ENCODE measurements around the gene CPN2. TPM values are rescaled to one million over a fixed set of nuclear protein-coding genes. Genes with fewer than 3 reads are reported as not detected.

CPN2 gene
- total RNA-seq, 2 donors from 2014 or later: 1.3 TPM; not detected in 1

DNA sequence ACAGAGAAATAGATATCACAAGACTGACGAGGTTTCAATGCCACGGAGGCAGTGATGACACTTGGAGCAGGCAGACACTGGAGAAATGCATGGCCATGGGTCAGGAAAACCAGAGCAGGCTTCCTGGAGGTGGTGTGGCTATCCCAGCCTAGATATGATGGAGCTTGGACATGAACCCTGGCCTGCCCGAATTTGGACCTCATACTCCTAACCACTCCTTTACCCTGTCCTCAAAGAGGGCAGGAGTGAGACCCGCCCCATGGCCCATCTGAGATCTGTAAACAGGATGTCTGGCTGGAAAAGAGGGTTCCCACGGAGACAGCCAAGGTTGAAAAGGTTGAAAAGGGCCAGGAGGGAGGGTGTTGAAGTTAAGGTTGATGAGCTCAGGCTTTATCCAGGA, 31.0 kb downstream of the CPN2 start:
- Histone ChIP-seq H3K27ac (no peak overlapping the region), H3K27me3 (replicated peaks; ENCODE audit: insufficient read depth) (no peaks in the 10 kb centered on the region), H3K36me3 (no peaks in the 10 kb centered on the region), H3K9me3 (no peaks in the 10 kb centered on the region), H3K4me3 (no peak overlapping the region), H3K4me1 (replicated peaks) (no peaks in the 10 kb centered on the region)
- TF ChIP-seq, protein P1, sequence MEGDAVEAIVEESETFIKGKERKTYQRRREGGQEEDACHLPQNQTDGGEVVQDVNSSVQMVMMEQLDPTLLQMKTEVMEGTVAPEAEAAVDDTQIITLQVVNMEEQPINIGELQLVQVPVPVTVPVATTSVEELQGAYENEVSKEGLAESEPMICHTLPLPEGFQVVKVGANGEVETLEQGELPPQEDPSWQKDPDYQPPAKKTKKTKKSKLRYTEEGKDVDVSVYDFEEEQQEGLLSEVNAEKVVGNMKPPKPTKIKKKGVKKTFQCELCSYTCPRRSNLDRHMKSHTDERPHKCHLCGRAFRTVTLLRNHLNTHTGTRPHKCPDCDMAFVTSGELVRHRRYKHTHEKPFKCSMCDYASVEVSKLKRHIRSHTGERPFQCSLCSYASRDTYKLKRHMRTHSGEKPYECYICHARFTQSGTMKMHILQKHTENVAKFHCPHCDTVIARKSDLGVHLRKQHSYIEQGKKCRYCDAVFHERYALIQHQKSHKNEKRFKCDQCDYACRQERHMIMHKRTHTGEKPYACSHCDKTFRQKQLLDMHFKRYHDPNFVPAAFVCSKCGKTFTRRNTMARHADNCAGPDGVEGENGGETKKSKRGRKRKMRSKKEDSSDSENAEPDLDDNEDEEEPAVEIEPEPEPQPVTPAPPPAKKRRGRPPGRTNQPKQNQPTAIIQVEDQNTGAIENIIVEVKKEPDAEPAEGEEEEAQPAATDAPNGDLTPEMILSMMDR (IDR thresholded peaks at IDR 0.05): no peak
- TF ChIP-seq POLR2AphosphoS5 (IDR thresholded peaks at IDR 0.05): no peak
- no peak for TF ChIP-seq POLR2A (IDR thresholded peaks at IDR 0.05)
- intact Hi-C loops (cut with DNase I): no loop called here
- no peak for DNase-seq (ENCODE audit: low spot score)
- 84% methylated on average over 5 of the region's 5 CpGs for WGBS

DNA sequence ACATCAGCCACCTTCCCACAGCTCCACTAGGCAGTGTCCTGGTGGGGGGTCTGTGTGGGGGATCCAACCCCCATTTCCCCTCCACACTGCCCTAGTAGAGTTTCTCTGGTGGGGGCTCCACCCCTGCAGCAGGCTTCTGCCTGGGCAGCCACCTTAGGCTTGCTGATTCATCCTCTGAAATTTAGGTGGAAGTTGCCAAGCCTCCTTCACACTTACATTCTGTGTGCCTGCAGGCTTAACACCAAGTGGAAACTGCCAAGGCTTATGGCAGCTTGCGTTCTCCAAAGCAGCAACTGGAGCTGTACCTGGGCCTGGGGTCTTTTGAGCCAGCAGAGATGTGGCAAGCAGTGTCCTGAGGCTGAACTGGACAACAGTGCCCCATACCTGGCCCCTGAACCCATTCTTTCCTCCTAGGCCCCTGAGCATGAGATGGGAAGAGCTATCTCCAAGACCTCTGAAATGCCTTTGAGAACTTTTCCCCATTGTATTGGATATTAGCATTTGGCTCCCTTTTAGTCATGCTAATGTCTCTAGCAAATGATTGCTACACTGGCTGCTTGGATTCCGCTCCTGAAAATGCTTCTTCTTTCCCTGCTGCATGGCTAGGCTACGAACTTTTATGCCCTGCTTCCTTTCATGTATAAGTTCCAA, 32.5 kb downstream of the CPN2 start:
- Histone ChIP-seq H3K4me3 (no peak overlapping the region), H3K36me3 (no peaks in the 10 kb centered on the region), H3K9me3 (no peaks in the 10 kb centered on the region), H3K27me3 (replicated peaks; ENCODE audit: insufficient read depth) (no peaks in the 10 kb centered on the region), H3K27ac (no peak overlapping the region), H3K4me1 (replicated peaks) (no peaks in the 10 kb centered on the region)
- intact Hi-C loops (cut with DNase I): loop anchor here (5.0 kb wide), 1 partner anchor 651 kb away; no protein-coding TSS in a partner anchor
- 96% methylated on average over 3 of the region's 3 CpGs for WGBS
- no peak for DNase-seq (ENCODE audit: low spot score)
- TF ChIP-seq POLR2AphosphoS5 (IDR thresholded peaks at IDR 0.05) (no peak), POLR2A (IDR thresholded peaks at IDR 0.05) (no peak)
- TF ChIP-seq, protein P1 (IDR thresholded peaks at IDR 0.05): no peak

DNA sequence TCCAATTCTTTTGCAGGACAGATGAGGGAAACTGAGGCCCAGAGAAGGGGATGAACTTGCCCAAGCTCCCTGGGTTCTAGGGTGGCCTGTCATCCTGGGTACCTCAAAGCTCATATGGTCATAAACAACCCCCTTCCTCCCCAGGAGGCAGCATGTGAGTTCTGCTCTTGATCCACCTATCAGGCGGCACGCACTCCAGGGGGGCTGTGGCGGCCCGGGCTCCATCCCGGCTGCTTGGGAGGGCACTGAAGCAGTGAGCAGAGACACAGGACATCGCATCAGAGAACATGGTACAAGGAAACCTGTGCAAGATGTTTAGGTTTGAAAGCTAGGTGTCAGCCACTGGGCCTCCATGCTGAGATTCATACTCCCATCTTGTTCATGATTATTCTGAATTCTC, 34.2 kb downstream of the CPN2 start:
- no peak overlapping the region for H3K27ac ChIP-seq
- no peak overlapping the region for H3K4me3 ChIP-seq
- no peaks in the 10 kb centered on the region for H3K4me1 ChIP-seq (replicated peaks)
- no peak for DNase-seq (ENCODE audit: low spot score)
- TF ChIP-seq POLR2A (IDR thresholded peaks at IDR 0.05): no peak
- TF ChIP-seq, protein P1 (IDR thresholded peaks at IDR 0.05): no peak
- TF ChIP-seq POLR2AphosphoS5 (IDR thresholded peaks at IDR 0.05): no peak
- intact Hi-C loops (cut with DNase I): loop anchor here (5.0 kb wide), 1 partner anchor 650 kb away; no protein-coding TSS in a partner anchor
- 93% methylated on average over 6 of the region's 6 CpGs for WGBS
- no peaks in the 10 kb centered on the region for H3K27me3 ChIP-seq (replicated peaks; ENCODE audit: insufficient read depth)
- H3K36me3 ChIP-seq: no peaks in the 10 kb centered on the region
- H3K9me3 ChIP-seq: no peaks in the 10 kb centered on the region

DNA sequence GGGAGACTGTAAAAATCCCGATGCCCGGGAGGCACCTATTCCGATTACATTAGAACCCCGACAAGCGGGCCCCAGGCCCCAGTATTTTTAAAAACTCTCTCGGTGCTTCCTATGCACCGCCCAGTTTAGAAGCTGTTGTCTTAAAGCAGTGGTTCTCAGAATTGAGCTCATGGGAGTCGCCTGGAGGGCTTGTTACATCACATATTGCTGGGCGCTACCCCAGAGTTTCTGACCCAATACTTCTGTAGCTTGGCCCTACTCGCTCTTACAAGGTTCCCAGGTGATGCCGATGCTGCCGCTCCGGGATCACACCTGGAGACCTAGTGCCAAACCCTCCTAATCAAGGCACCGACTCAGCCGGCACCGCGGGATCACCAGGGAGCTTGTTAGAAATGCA, 35.2 kb downstream of the CPN2 start:
- intact Hi-C loops (cut with DNase I): loop anchor here (1.0 to 5.0 kb wide), 3 partner anchors 177 to 649 kb away; no protein-coding TSS in a partner anchor
- no peaks in the 10 kb centered on the region for H3K9me3 ChIP-seq
- no peaks in the 10 kb centered on the region for H3K27me3 ChIP-seq (replicated peaks; ENCODE audit: insufficient read depth)
- no peaks in the 10 kb centered on the region for H3K36me3 ChIP-seq
- TF ChIP-seq POLR2AphosphoS5 (IDR thresholded peaks at IDR 0.05): no peak
- TF ChIP-seq, protein P1 (IDR thresholded peaks at IDR 0.05): no peak
- TF ChIP-seq POLR2A (IDR thresholded peaks at IDR 0.05): no peak
- no peaks in the 10 kb centered on the region for H3K4me1 ChIP-seq (replicated peaks)
- peak overlapping the region; percentile 33 to 57 for H3K27ac ChIP-seq
- DNase-seq (ENCODE audit: low spot score): no peak
- H3K4me3 ChIP-seq: peak overlapping the region in 1 of 2 donors; percentile 40
- 31% methylated on average over 17 of the region's 17 CpGs for WGBS
